ENCODE measurements around the gene SLC39A8. TPM values are rescaled to one million over a fixed set of nuclear protein-coding genes. Genes with fewer than 3 reads are reported as not detected.
"Not testable (repeated sequence)": the region's sequence is repeated elsewhere in the genome, so short reads cannot be mapped to it uniquely, and the experiment has no call there.

The SLC39A8 gene
- total RNA-seq, 1 donor, result 11.2 TPM

DNA sequence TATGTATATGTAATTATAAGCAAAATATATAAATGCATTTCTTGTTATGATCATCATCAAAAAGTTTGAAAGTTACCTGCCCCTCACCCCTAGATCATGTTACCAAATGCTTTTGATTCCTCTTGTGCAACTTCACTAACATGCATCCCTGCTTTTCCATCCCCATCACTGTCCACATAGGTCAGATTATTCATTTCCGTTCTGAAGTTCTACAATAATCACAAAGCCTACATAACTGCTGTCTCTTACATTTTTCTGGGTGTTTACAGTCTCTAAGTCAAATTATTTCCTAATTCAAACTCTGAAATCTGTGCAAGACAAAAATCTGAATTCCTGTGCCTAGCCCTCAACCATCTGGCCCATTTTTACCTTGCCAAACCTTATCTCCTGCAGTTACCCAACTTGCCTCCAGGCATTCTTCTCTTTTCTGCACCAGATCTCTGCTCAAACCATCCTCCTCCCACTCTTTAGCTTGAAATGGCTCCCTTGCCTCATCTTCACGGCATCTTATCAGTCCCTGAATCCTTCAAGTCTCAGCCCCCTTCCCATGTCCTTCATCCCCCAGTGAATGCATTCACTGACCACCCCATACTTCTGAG, 42.4 kb upstream of the SLC39A8 start:
- H3K36me3 ChIP-seq (ENCODE audit: insufficient read depth, low read length), result no peaks in the 10 kb centered on the region
- DNase-seq (ENCODE audit: insufficient read length, low spot score, missing footprints), result no peak
- H3K4me2 ChIP-seq (ENCODE audit: insufficient read depth, low read length), result no peak overlapping the region

DNA sequence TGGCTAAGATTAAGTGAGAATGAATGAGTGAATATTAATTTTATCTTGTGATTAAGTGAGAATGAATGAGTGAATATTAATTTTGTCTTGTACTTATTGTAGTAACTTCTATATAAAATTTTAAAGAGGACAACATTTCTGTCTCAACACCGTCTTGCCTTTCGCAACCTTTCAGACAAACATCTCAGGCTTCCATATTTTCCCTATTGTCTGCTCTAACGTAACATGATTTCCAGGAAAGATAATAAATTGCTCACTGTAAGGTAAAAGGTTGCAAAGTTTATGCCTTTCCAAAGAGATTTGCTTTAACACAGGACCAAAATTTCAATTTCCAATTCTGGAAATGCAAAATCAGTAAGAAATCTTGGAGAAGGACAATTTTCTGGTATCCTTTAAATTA, 41.7 kb upstream of the SLC39A8 start:
- no peaks in the 10 kb centered on the region for H3K36me3 ChIP-seq (ENCODE audit: insufficient read depth, low read length)
- no peaks in the 10 kb centered on the region for H3K9me3 ChIP-seq (ENCODE audit: low read depth, low read length)
- H3K27me3 ChIP-seq (ENCODE audit: insufficient read depth, low read length), result peaks cover 8% of the 10 kb centered on the region
- H3K4me3 ChIP-seq (ENCODE audit: insufficient read depth, low read length), result no peak overlapping the region
- H3K4me1 ChIP-seq (ENCODE audit: insufficient read depth, low read length), result peaks cover 3% of the 10 kb centered on the region
- no peak overlapping the region for H2AFZ ChIP-seq (ENCODE audit: low read length)
- no peaks in the 10 kb centered on the region for H3K79me2 ChIP-seq (ENCODE audit: insufficient read depth, low read length)
- H3K4me2 ChIP-seq (ENCODE audit: insufficient read depth, low read length), result no peak overlapping the region
- no peak overlapping the region for H3K27ac ChIP-seq (ENCODE audit: low read depth, low read length)
- no peaks in the 10 kb centered on the region for H4K20me1 ChIP-seq (ENCODE audit: insufficient read depth, low read length)
- no peak for DNase-seq (ENCODE audit: insufficient read length, low spot score, missing footprints)
- TF ChIP-seq, protein P1, sequence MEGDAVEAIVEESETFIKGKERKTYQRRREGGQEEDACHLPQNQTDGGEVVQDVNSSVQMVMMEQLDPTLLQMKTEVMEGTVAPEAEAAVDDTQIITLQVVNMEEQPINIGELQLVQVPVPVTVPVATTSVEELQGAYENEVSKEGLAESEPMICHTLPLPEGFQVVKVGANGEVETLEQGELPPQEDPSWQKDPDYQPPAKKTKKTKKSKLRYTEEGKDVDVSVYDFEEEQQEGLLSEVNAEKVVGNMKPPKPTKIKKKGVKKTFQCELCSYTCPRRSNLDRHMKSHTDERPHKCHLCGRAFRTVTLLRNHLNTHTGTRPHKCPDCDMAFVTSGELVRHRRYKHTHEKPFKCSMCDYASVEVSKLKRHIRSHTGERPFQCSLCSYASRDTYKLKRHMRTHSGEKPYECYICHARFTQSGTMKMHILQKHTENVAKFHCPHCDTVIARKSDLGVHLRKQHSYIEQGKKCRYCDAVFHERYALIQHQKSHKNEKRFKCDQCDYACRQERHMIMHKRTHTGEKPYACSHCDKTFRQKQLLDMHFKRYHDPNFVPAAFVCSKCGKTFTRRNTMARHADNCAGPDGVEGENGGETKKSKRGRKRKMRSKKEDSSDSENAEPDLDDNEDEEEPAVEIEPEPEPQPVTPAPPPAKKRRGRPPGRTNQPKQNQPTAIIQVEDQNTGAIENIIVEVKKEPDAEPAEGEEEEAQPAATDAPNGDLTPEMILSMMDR (IDR thresholded peaks at IDR 0.05; ENCODE audit: extremely low read depth, low read depth, low read length), result no peak

More for the DNA sequence above, 42.4 kb upstream of the SLC39A8 start:
- H2AFZ ChIP-seq (ENCODE audit: low read length), result no peak overlapping the region
- no peaks in the 10 kb centered on the region for H3K79me2 ChIP-seq (ENCODE audit: insufficient read depth, low read length)
- TF ChIP-seq, protein P1 (IDR thresholded peaks at IDR 0.05; ENCODE audit: extremely low read depth, low read depth, low read length), result no peak
- H3K9me3 ChIP-seq (ENCODE audit: low read depth, low read length), result no peaks in the 10 kb centered on the region
- no peaks in the 10 kb centered on the region for H4K20me1 ChIP-seq (ENCODE audit: insufficient read depth, low read length)
- H3K27ac ChIP-seq (ENCODE audit: low read depth, low read length), result no peak overlapping the region
- H3K4me3 ChIP-seq (ENCODE audit: insufficient read depth, low read length), result no peak overlapping the region
- peaks cover 8% of the 10 kb centered on the region for H3K27me3 ChIP-seq (ENCODE audit: insufficient read depth, low read length)
- peaks cover 3% of the 10 kb centered on the region for H3K4me1 ChIP-seq (ENCODE audit: insufficient read depth, low read length)

DNA sequence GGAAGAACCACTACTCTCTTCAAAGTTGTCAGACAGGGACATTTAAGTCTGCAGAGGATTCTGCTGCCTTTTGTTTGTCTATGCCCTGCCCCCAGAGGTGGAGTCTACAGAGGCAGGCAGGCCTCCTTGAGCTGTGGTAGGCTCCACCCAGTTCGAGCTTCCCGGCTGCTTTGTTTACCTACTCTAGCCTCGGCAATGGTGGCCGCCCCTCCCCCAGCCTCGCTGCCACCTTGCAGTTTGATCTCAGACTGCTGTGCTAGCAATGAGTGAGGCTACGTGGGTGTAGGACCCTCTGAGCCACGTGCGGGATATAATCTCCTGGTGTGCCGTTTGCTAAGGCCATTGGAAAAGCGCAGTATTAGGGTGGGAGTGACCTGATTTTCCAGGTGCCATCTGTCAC, 35.0 kb upstream of the SLC39A8 start:
- not testable (repeated sequence) for H3K27ac ChIP-seq (ENCODE audit: low read depth, low read length); H3K36me3 ChIP-seq (ENCODE audit: insufficient read depth, low read length); H3K4me2 ChIP-seq (ENCODE audit: insufficient read depth, low read length); H4K20me1 ChIP-seq (ENCODE audit: insufficient read depth, low read length); H3K4me1 ChIP-seq (ENCODE audit: insufficient read depth, low read length); H2AFZ ChIP-seq (ENCODE audit: low read length); DNase-seq (ENCODE audit: insufficient read length, low spot score, missing footprints); H3K9me3 ChIP-seq (ENCODE audit: low read depth, low read length); H3K79me2 ChIP-seq (ENCODE audit: insufficient read depth, low read length); H3K4me3 ChIP-seq (ENCODE audit: insufficient read depth, low read length); H3K27me3 ChIP-seq (ENCODE audit: insufficient read depth, low read length)

DNA sequence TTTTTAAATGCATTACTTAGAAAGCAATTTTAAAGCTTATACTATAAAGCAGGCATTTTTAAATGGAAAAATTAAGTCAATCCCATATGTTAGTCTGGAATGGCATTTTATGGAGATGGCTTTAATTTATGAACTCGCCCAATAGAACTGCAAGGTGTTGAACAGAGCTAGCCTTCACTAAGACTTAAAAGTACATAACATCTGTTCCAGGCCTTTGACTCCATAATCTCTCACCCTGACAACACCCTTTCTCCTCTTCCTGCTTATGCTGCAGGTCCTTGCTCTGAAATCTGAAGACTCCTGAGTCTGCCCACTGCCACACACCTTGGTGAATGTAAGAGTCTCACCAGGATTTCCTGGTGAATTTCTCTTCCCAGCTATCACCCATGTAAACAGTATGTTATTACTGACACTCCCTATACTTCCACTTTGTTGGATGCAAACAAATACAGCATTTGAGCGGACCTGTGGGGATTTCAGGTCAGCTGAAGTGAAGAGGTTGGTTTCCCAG, 17.7 kb upstream of the SLC39A8 start:
- TF ChIP-seq, protein P1 (IDR thresholded peaks at IDR 0.05; ENCODE audit: extremely low read depth, low read depth, low read length), result no peak
- no peaks in the 10 kb centered on the region for H4K20me1 ChIP-seq (ENCODE audit: insufficient read depth, low read length)
- H3K79me2 ChIP-seq (ENCODE audit: insufficient read depth, low read length), result no peaks in the 10 kb centered on the region
- no peaks in the 10 kb centered on the region for H3K4me1 ChIP-seq (ENCODE audit: insufficient read depth, low read length)
- H2AFZ ChIP-seq (ENCODE audit: low read length), result no peak overlapping the region
- no peaks in the 10 kb centered on the region for H3K9me3 ChIP-seq (ENCODE audit: low read depth, low read length)
- H3K27me3 ChIP-seq (ENCODE audit: insufficient read depth, low read length), result no peaks in the 10 kb centered on the region
- H3K4me2 ChIP-seq (ENCODE audit: insufficient read depth, low read length), result no peak overlapping the region
- no peaks in the 10 kb centered on the region for H3K36me3 ChIP-seq (ENCODE audit: insufficient read depth, low read length)
- H3K27ac ChIP-seq (ENCODE audit: low read depth, low read length), result no peak overlapping the region
- DNase-seq (ENCODE audit: insufficient read length, low spot score, missing footprints), result no peak
- no peak overlapping the region for H3K4me3 ChIP-seq (ENCODE audit: insufficient read depth, low read length)
